Measurements from ENCODE around the gene ASXL2.

- TF ChIP-seq TCF7 (IDR thresholded peaks at IDR 0.05; ENCODE audit: low read depth) (no peak), PCBP2 (optimal IDR thresholded peaks at IDR 0.05; ENCODE audit: low read depth, low read length, poor library complexity, severe bottlenecking) (no peak), AFF4 (CRISPR knock-in tag; IDR thresholded peaks at IDR 0.05) (no peak), ZNF121 (CRISPR knock-in tag; IDR thresholded peaks at IDR 0.05) (no peak)
These were observed 58.7 kb downstream of the ASXL2 start for GRCh38 chr2:25819597-25820039.
